ENCODE results near the gene SDHAF3.
"Not testable (repeated sequence)": the region's sequence is repeated elsewhere in the genome, so short reads cannot be mapped to it uniquely, and the experiment has no call there.

SDHAF3 gene

DNA sequence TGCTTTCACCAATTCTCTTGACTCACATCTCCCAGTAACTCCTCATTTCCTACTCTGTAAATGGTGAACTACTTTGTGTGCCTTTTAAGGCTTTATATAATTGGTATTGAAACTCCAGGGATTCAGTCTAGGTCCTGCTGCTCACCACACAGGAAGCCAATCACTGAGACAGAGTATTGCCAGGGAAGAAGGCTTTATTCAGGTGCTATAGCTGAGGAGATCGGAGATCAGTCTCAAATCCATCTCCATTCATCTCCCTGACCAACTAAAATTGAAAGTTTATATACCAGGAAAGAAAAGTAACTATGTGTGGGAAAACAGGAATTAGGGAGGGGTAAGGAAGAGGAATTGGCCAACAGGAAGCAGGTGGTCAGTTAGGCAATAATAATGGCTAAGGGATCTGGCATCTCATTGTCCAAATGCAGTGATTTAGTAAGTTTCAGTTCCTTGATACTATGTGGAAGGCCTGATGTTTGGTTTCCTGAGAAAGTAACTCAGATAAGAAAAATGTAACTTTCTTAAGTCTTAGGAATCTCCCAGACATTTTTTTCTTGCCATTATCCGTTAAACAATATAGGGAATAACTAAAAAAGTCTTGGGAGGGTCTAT lies 10.2 kb upstream of the SDHAF3 start:
- TF ChIP-seq, protein P1, sequence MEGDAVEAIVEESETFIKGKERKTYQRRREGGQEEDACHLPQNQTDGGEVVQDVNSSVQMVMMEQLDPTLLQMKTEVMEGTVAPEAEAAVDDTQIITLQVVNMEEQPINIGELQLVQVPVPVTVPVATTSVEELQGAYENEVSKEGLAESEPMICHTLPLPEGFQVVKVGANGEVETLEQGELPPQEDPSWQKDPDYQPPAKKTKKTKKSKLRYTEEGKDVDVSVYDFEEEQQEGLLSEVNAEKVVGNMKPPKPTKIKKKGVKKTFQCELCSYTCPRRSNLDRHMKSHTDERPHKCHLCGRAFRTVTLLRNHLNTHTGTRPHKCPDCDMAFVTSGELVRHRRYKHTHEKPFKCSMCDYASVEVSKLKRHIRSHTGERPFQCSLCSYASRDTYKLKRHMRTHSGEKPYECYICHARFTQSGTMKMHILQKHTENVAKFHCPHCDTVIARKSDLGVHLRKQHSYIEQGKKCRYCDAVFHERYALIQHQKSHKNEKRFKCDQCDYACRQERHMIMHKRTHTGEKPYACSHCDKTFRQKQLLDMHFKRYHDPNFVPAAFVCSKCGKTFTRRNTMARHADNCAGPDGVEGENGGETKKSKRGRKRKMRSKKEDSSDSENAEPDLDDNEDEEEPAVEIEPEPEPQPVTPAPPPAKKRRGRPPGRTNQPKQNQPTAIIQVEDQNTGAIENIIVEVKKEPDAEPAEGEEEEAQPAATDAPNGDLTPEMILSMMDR (IDR thresholded peaks at IDR 0.05; ENCODE audit: borderline replicate concordance, insufficient read depth, low read depth, low read length) = no peak
- no peak overlapping the region for H3K4me3 ChIP-seq (ENCODE audit: low read depth, low read length)

DNA sequence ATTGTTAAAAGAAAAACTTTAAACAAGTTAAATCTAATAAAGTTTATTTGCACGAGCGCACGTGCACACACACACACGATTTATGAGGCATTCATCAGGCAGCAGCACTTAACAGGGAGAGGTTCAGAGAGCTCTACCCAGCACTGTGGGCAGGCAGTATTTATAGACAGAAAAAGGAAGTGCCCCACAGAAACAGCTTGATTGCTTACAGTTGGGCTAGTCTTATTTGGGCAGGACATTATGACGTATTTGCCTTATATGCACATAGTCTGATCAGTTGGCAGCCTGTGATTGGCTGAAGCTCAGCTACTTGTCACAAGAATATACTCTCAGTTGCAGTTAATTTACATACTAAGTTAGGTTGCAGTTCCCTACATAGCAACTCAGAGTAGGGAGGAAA lies 1.2 kb upstream of the SDHAF3 start:
- TF ChIP-seq, protein P1 (IDR thresholded peaks at IDR 0.05; ENCODE audit: borderline replicate concordance, insufficient read depth, low read depth, low read length) = no peak
- no peak overlapping the region for H3K4me3 ChIP-seq (ENCODE audit: low read depth, low read length)

DNA sequence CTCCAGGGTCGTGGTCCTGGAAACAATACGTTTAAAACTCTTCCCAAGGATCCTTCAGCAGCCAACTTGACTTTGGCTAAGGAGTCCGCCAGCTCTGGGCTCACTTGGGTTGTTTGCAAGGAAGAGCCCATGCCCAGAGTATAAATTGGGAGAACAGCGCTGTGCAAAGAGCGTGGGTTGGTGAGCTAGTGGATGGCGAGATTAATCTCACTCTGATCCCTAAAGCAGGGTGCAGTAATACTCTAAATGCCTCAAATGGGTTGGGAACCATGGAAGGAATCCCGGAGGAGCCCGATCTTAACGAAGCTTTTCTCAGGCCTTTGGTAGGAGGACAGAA lies 495 bp upstream of the SDHAF3 start:
- H3K4me3 ChIP-seq (ENCODE audit: low read depth, low read length) = peak overlapping the region; percentile 26
- TF ChIP-seq, protein P1 (IDR thresholded peaks at IDR 0.05; ENCODE audit: borderline replicate concordance, insufficient read depth, low read depth, low read length) = no peak

DNA sequence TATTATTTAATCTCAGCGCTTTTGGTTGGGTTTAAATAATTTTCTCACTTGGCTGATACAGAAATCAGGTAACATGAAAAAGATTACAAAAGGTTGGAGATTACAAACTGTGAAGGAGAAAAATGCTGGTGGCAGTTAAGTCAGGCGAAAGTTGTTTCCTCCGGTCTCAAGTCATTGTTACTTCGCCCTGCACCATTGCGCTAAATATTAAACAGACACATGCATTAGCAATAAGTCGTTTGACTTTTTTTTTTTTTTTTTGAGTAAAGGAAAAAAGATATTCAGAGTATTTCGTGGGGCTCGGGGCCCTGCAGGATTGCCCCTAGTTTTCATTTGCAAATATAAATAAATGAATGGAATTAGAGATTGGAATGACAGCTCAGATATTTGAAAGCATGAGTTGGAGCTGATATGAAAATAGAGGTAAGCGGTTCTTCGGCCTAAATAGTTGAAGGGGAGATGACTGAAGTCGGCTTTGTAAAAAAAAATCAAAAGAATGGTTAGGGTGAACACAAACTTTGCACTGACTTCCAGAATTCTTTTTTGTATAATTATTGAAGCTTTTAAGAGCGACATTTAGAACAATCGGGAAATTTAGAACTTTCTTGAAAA lies 914 bp downstream of the SDHAF3 start:
- TF ChIP-seq, protein P1 (IDR thresholded peaks at IDR 0.05; ENCODE audit: borderline replicate concordance, insufficient read depth, low read depth, low read length) = no peak
- H3K4me3 ChIP-seq (ENCODE audit: low read depth, low read length) = peak overlapping the region; percentile 64

DNA sequence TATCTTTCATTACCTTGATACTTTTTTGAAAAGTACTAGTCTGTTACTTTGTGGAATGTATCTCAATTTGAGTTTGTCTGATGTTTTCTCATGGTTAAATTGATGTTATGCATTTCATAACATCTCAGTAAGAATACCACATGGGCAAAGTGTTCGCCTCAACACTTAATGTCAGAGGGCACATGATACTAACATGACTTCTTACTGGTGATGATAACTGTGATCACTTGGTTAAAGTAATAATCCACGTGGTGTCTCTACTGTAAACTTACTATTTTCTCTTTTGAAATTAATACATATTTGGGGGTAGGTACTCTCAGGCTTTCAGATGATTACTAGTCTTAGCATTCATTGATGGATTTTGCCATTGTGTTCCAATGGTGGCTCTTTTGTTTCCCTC lies 2.2 kb downstream of the SDHAF3 start:
- TF ChIP-seq, protein P1 (IDR thresholded peaks at IDR 0.05; ENCODE audit: borderline replicate concordance, insufficient read depth, low read depth, low read length) = no peak
- no peak overlapping the region for H3K4me3 ChIP-seq (ENCODE audit: low read depth, low read length)

DNA sequence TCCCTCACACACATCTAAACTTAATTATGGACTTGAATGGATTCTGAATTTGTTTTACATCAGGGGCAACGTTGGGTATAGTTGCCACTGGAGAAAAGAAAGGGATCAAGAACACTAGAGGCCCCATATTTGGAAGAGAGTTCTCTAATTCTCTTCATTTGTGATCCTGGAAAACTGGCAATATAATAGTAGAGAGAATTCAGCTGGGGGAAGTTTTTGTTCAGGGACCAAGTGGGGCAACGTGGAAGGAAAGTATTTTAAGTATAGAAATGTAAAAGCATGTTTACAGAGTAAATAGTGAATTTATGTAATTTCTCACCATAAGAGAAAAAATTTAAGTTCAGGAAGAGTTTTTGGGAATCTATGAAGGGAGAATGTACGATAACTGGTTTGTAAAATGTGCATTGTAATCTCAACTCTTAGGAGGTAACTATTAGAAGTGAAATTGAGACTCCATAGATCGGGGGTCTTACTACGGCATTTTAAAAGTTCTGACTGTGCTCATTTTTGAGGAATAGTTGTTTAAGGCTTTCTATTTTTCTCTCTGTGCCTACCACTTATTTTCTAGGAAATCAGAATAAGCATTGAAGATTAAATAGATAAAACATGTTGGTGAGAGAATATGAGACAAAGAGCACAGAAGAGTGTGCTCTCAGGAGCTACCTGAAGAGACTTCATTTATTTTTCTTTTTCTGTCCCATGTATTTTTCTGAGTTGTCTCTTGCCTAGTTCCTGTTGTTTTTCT lies 3.4 kb downstream of the SDHAF3 start:
- TF ChIP-seq, protein P1 (IDR thresholded peaks at IDR 0.05; ENCODE audit: borderline replicate concordance, insufficient read depth, low read depth, low read length) = no peak
- H3K4me3 ChIP-seq (ENCODE audit: low read depth, low read length) = no peak overlapping the region

DNA sequence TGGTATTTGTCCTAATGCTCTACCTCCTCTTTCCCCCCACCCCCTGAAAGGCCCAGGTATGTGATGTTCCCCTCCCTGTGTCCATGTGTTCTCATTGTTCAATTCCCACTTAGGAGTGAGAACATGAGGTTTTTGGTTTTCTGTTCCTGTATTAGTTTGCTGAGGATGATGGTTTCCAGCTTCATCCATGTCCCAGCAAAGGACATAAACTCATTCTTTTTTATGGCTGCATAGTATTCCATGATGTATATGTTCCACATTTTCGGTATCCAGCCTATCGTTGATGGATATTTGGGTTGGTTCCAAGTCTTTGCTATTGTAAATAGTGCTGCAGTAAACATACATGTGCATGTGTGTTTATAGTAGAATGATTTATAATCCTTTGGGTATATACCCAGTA lies 5.6 kb downstream of the SDHAF3 start:
- H3K4me3 ChIP-seq (ENCODE audit: low read depth, low read length) = not testable (repeated sequence)

Data from GM12875 (cell line).